ENCODE results near the gene RALGAPB.

RALGAPB gene

DNA sequence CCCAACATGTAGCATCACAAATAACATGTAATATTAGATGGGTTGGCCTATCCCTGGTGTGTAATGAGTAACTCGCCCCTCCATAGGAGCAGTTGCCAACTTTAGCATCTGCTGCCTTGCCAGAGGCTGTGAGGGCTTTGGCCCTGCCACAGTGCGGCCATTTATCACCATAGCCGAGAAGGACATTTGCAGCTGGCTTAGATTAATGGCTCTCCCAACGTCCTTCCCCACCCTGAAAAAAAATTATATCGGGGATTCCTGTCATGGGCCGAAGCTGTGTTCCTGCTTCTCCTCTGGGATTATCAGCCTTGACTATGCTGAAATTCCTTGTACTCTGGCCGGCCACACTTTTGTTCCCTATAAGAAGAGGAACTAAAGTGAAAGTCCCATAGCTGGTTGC lies 100.8 kb downstream of the RALGAPB start:
- H3K9ac ChIP-seq (ENCODE audit: low read depth, low read length): no peak overlapping the region
- H3K27me3 ChIP-seq (ENCODE audit: insufficient read depth, low read length, poor library complexity): no peaks in the 10 kb centered on the region
- DNase-seq (no peak), ATAC-seq (ENCODE audit: insufficient read depth, low read depth) (no peak)
- peaks cover 72% of the 10 kb centered on the region for H3K36me3 ChIP-seq (ENCODE audit: insufficient read depth, low read length)
- no peaks in the 10 kb centered on the region for H4K20me1 ChIP-seq (ENCODE audit: insufficient read depth, low read length)
- no peaks in the 10 kb centered on the region for H3K4me1 ChIP-seq (ENCODE audit: insufficient read depth, low read length)
- H3K4me3 ChIP-seq (ENCODE audit: low read depth in 1 of 2, low read length in 2 of 2): no peak overlapping the region
- no peaks in the 10 kb centered on the region for H3K79me2 ChIP-seq (ENCODE audit: insufficient read depth, low read length)
- H2AFZ ChIP-seq (ENCODE audit: low read depth, low read length): no peak overlapping the region
- no peaks in the 10 kb centered on the region for H3K9me3 ChIP-seq (ENCODE audit: insufficient read depth, low read length, severe bottlenecking)
- no peak overlapping the region for H3K27ac ChIP-seq (ENCODE audit: low read length)
- no peak overlapping the region for H3K4me2 ChIP-seq (ENCODE audit: insufficient read depth, low read length)
- no peak for TF ChIP-seq EZH2 (IDR thresholded peaks at IDR 0.05; ENCODE audit: borderline replicate concordance, low read depth, low read length, severe bottlenecking)
- TF ChIP-seq, protein P1, sequence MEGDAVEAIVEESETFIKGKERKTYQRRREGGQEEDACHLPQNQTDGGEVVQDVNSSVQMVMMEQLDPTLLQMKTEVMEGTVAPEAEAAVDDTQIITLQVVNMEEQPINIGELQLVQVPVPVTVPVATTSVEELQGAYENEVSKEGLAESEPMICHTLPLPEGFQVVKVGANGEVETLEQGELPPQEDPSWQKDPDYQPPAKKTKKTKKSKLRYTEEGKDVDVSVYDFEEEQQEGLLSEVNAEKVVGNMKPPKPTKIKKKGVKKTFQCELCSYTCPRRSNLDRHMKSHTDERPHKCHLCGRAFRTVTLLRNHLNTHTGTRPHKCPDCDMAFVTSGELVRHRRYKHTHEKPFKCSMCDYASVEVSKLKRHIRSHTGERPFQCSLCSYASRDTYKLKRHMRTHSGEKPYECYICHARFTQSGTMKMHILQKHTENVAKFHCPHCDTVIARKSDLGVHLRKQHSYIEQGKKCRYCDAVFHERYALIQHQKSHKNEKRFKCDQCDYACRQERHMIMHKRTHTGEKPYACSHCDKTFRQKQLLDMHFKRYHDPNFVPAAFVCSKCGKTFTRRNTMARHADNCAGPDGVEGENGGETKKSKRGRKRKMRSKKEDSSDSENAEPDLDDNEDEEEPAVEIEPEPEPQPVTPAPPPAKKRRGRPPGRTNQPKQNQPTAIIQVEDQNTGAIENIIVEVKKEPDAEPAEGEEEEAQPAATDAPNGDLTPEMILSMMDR (IDR thresholded peaks at IDR 0.05; ENCODE audit: borderline replicate concordance, extremely low read depth, low read length, poor library complexity, severe bottlenecking): no peak

- DNase-seq (no peak), ATAC-seq (ENCODE audit: insufficient read depth, low read depth) (peak; percentile 39)
- H3K4me2 ChIP-seq (ENCODE audit: insufficient read depth, low read length): no peak overlapping the region
- H3K27ac ChIP-seq (ENCODE audit: low read length): no peak overlapping the region
- H3K36me3 ChIP-seq (ENCODE audit: insufficient read depth, low read length): peaks cover 29% of the 10 kb centered on the region
- no peak overlapping the region for H3K9ac ChIP-seq (ENCODE audit: low read depth, low read length)
- H4K20me1 ChIP-seq (ENCODE audit: insufficient read depth, low read length): no peaks in the 10 kb centered on the region
- no peak for TF ChIP-seq EZH2 (IDR thresholded peaks at IDR 0.05; ENCODE audit: borderline replicate concordance, low read depth, low read length, severe bottlenecking)
- TF ChIP-seq, protein P1 (IDR thresholded peaks at IDR 0.05; ENCODE audit: borderline replicate concordance, extremely low read depth, low read length, poor library complexity, severe bottlenecking): no peak
- H3K27me3 ChIP-seq (ENCODE audit: insufficient read depth, low read length, poor library complexity): no peaks in the 10 kb centered on the region
- H3K79me2 ChIP-seq (ENCODE audit: insufficient read depth, low read length): no peaks in the 10 kb centered on the region
- H2AFZ ChIP-seq (ENCODE audit: low read depth, low read length): no peak overlapping the region
- H3K4me1 ChIP-seq (ENCODE audit: insufficient read depth, low read length): no peaks in the 10 kb centered on the region
- no peak overlapping the region for H3K4me3 ChIP-seq (ENCODE audit: low read depth in 1 of 2, low read length in 2 of 2)
- no peaks in the 10 kb centered on the region for H3K9me3 ChIP-seq (ENCODE audit: insufficient read depth, low read length, severe bottlenecking)
Observed at GRCh38 chr20:38579219-38579910, 106.7 kb downstream of the RALGAPB start.

DNA sequence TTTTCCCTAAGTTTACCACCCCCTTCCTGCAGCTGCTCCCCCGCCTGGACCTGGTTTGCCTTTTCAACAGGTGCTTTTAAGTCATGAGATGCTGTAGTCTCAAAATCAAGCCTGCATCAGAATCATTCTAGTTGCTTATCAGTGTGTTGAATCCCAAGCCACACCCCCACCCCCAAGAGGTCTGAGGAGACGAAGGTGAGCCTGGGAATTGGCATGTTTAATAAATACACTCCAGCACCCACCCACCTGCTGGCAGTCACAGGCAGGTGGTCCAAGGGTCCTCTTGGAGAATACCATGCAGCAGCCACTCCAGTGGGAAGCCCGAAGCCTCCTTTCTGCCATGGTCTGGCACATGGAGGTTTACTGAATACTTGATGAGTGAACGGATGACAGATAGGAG lies 107.3 kb downstream of the RALGAPB start:
- no peak overlapping the region for H3K27ac ChIP-seq (ENCODE audit: low read length)
- no peak overlapping the region for H3K9ac ChIP-seq (ENCODE audit: low read depth, low read length)
- no peaks in the 10 kb centered on the region for H3K9me3 ChIP-seq (ENCODE audit: insufficient read depth, low read length, severe bottlenecking)
- ATAC-seq (ENCODE audit: insufficient read depth, low read depth) (no peak), DNase-seq (no peak)
- peaks cover 24% of the 10 kb centered on the region for H3K36me3 ChIP-seq (ENCODE audit: insufficient read depth, low read length)
- H3K4me1 ChIP-seq (ENCODE audit: insufficient read depth, low read length): no peaks in the 10 kb centered on the region
- H2AFZ ChIP-seq (ENCODE audit: low read depth, low read length): no peak overlapping the region
- no peaks in the 10 kb centered on the region for H3K79me2 ChIP-seq (ENCODE audit: insufficient read depth, low read length)
- no peak overlapping the region for H3K4me2 ChIP-seq (ENCODE audit: insufficient read depth, low read length)
- H3K27me3 ChIP-seq (ENCODE audit: insufficient read depth, low read length, poor library complexity): no peaks in the 10 kb centered on the region
- H3K4me3 ChIP-seq (ENCODE audit: low read depth in 1 of 2, low read length in 2 of 2): no peak overlapping the region
- no peaks in the 10 kb centered on the region for H4K20me1 ChIP-seq (ENCODE audit: insufficient read depth, low read length)
- TF ChIP-seq, protein P1 (IDR thresholded peaks at IDR 0.05; ENCODE audit: borderline replicate concordance, extremely low read depth, low read length, poor library complexity, severe bottlenecking): no peak
- TF ChIP-seq EZH2 (IDR thresholded peaks at IDR 0.05; ENCODE audit: borderline replicate concordance, low read depth, low read length, severe bottlenecking): no peak

Data from DND-41 (cell line).